WTC11 (cell line): ENCODE results near the gene THSD4. TPM values are rescaled to one million over a fixed set of nuclear protein-coding genes. Genes with fewer than 3 reads are reported as not detected.

Experiments
- ATAC-seq: fragments of 200-7000 bp; cut with Tn5 transposase; 2 replicates; pipeline ENCODE4 v1.10.0; 2021; ENCODE audit warnings: mild to moderate bottlenecking, moderate library complexity
- CTCF ChIA-PET: fragments of 300-600 bp; sonication (Branson Sonifier 250); formaldehyde crosslinking; loops from one replicate; lab custom pipeline; 2021; ENCODE audit warnings: antibody characterized with exemption; lab: Charles Lee
- POLR2A ChIA-PET: fragments of 350-600 bp; sonication (Branson Sonifier 250); formaldehyde crosslinking; loops from one replicate; lab custom pipeline; 2021; ENCODE audit warnings: antibody characterized with exemption; lab: Charles Lee
- DNase-seq: peaks from one replicate; pipeline ENCODE4 v3.0.0; 2021; ENCODE audit warnings: low spot score
- H3K27ac Mint-ChIP-seq: 2 replicates; pipeline ENCODE4 v1.8.0; 2021; ENCODE audit warnings: mixed read lengths
- H3K27me3 Mint-ChIP-seq: 2 replicates; pipeline ENCODE4 v1.8.0; 2021; ENCODE audit warnings: low read depth, mild to moderate bottlenecking, moderate library complexity, mixed read lengths
- H3K36me3 Mint-ChIP-seq: 2 replicates; pipeline ENCODE4 v1.8.0; 2021; ENCODE audit warnings: mixed read lengths
- H3K4me1 Mint-ChIP-seq: 2 replicates; pipeline ENCODE4 v1.8.0; 2022; ENCODE audit warnings: mixed read lengths
- H3K4me3 Mint-ChIP-seq: 2 replicates; pipeline ENCODE4 v1.8.0; 2021; ENCODE audit warnings: mild to moderate bottlenecking, moderate library complexity, mixed read lengths
- H3K9me3 Mint-ChIP-seq: 2 replicates; pipeline ENCODE4 v1.8.0; 2021; ENCODE audit warnings: mixed read lengths
- ARID4B ChIP-seq: sonication (generic); formaldehyde crosslinking; IDR thresholded peaks from 2 replicates; pipeline ENCODE4 v1.8.0; 2023; ENCODE audit warnings: missing genetic modification reagents, mild to moderate bottlenecking, borderline replicate concordance
- ATF2 ChIP-seq: sonication (generic); formaldehyde crosslinking; IDR thresholded peaks from 2 replicates; pipeline ENCODE4 v1.8.1; 2022; ENCODE audit warnings: low read depth, missing genetic modification reagents, borderline replicate concordance
- CDX4 ChIP-seq: fragments of 250-450 bp; sonication (Bioruptor Pico); IDR thresholded peaks from 2 replicates; pipeline ENCODE4 v1.9.0; 2021; ENCODE audit warnings: moderate library complexity, mild to moderate bottlenecking, inconsistent platforms, borderline replicate concordance
- CTCF ChIP-seq: fragments of 200-600 bp; IDR thresholded peaks from 2 replicates; pipeline ENCODE4 v1.8.0; 2022; ENCODE audit warnings: antibody characterized with exemption
- E2F1 ChIP-seq: sonication (generic); formaldehyde crosslinking; IDR thresholded peaks from 2 replicates; pipeline ENCODE4 v1.8.0; 2022; ENCODE audit warnings: mild to moderate bottlenecking, missing genetic modification reagents
- ESRRA ChIP-seq: sonication (generic); formaldehyde crosslinking; IDR thresholded peaks from 2 replicates; pipeline ENCODE4 v1.8.1; 2022; ENCODE audit warnings: mild to moderate bottlenecking, missing genetic modification reagents, borderline replicate concordance
- HMGA2 ChIP-seq: fragments of 250-450 bp; sonication (Bioruptor Pico); IDR thresholded peaks from 2 replicates; pipeline ENCODE4 v1.4.0; 2021; ENCODE audit warnings: mild to moderate bottlenecking, moderate library complexity
- HMGXB4 ChIP-seq: sonication (generic); formaldehyde crosslinking; IDR thresholded peaks from 2 replicates; pipeline ENCODE4 v1.8.1; 2023; ENCODE audit warnings: mild to moderate bottlenecking, moderate library complexity, missing genetic modification reagents
- IRF1 ChIP-seq: sonication (generic); formaldehyde crosslinking; IDR thresholded peaks from 2 replicates; pipeline ENCODE4 v1.8.0; 2023; ENCODE audit warnings: missing genetic modification reagents
- KAT7 ChIP-seq: sonication (generic); formaldehyde crosslinking; IDR thresholded peaks from 2 replicates; pipeline ENCODE4 v1.8.1; 2023; ENCODE audit warnings: missing genetic modification reagents, mild to moderate bottlenecking, borderline replicate concordance
- PREB ChIP-seq: sonication (generic); formaldehyde crosslinking; IDR thresholded peaks from 2 replicates; pipeline ENCODE4 v1.8.1; 2022; ENCODE audit warnings: mild to moderate bottlenecking, missing genetic modification reagents, moderate library complexity, borderline replicate concordance
- PRRX2 ChIP-seq: fragments of 250-450 bp; sonication (Bioruptor Pico); IDR thresholded peaks from 2 replicates; pipeline ENCODE4 v1.8.0; 2021; ENCODE audit warnings: mild to moderate bottlenecking
- ZNF263 ChIP-seq: sonication (generic); formaldehyde crosslinking; IDR thresholded peaks from 2 replicates; pipeline ENCODE4 v1.8.1; 2022; ENCODE audit warnings: low read depth, mild to moderate bottlenecking, moderate library complexity, missing genetic modification reagents
- ZNF281 ChIP-seq: sonication (generic); formaldehyde crosslinking; IDR thresholded peaks from 2 replicates; pipeline ENCODE4 v1.8.0; 2023; ENCODE audit warnings: mild to moderate bottlenecking, missing genetic modification reagents
- ZNF317 ChIP-seq: sonication (generic); formaldehyde crosslinking; IDR thresholded peaks from 2 replicates; pipeline ENCODE4 v1.8.1; 2023; ENCODE audit warnings: low read depth, mild to moderate bottlenecking, moderate library complexity, missing genetic modification reagents, borderline replicate concordance
- total RNA-seq: library from RNA; stranded (reverse); gene quantifications from 3 replicates; pipeline ENCODE4 v1.2.3, GENCODE V29; 2021

THSD4 gene
- total RNA-seq, 1 experiment from 2014 or later = 7.8 TPM

- no peaks in the 10 kb centered on the region for H3K27me3 Mint-ChIP-seq
- CTCF ChIA-PET = no interaction called here
These were observed 115.0 kb downstream of the THSD4 start for GRCh38 chr15:71230303-71230702.

More at GRCh38 chr15:71230303-71230702, 115.0 kb downstream of the THSD4 start:
- no peak overlapping the region for H3K4me3 Mint-ChIP-seq
- DNase-seq (no peak), ATAC-seq (no peak)
- H3K4me1 Mint-ChIP-seq = peaks cover 28% of the 10 kb centered on the region
- no peaks in the 10 kb centered on the region for H3K9me3 Mint-ChIP-seq
- POLR2A ChIA-PET = no interaction called here
- no peak overlapping the region for H3K27ac Mint-ChIP-seq
- TF ChIP-seq KAT7 (CRISPR knock-in tag) (no peak), ZNF317 (CRISPR knock-in tag) (no peak), ZNF281 (CRISPR knock-in tag) (no peak), IRF1 (no peak), ARID4B (CRISPR knock-in tag) (no peak), CDX4 (CRISPR knock-in tag) (no peak), PRRX2 (no peak), HMGA2 (no peak), ZNF263 (CRISPR knock-in tag) (no peak), CTCF (no peak), ATF2 (no peak), PREB (no peak), E2F1 (no peak), HMGXB4 (CRISPR knock-in tag) (no peak), ESRRA (CRISPR knock-in tag) (no peak)
- no peaks in the 10 kb centered on the region for H3K36me3 Mint-ChIP-seq
